Inflammatory macrophage (primary cell): ENCODE results near the gene RBM22.

Experiments
- DNase-seq, 2 donors: peaks; one replicate each; pipeline ENCODE4 v3.0.0-alpha.2; 2020 to 2022

Gene RBM22

DNA sequence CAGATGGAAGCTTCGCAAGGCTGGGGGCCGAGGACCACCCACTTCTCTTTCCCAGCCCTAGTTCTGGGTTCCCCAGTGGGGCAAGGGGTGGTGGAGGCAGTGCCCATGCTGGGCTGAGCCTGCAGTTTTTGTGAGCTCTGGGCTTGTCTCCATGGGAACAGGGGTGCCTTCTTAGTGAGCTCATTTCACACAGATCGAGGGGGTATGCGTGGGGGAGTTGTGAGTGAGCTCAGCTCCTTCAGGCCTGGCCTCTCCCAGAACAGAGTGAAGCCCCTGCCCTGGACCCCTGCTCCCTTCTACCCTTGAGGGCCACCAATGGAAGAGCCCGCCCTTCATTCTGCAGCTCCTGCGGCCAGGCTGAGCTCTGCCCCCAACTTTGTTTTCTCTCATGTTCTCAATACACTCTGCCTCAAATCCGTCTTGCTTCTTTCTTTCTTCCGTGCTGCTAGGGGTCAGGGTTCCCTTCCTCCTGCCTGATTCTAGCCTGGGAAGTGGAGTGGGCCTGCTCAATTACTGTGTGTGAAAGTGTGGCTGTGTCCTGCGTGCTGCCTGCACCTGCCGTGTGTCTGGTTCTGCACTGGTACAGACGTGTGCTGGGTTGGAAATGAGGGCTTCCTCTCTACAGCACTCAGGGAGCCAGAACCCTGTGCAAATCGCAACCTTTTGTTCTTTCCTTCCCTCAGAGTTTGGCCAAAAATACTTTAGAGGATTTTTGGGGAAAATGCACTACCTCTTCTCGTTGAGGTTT is 48.8 kb downstream of the RBM22 start:
- no peak for DNase-seq

DNA sequence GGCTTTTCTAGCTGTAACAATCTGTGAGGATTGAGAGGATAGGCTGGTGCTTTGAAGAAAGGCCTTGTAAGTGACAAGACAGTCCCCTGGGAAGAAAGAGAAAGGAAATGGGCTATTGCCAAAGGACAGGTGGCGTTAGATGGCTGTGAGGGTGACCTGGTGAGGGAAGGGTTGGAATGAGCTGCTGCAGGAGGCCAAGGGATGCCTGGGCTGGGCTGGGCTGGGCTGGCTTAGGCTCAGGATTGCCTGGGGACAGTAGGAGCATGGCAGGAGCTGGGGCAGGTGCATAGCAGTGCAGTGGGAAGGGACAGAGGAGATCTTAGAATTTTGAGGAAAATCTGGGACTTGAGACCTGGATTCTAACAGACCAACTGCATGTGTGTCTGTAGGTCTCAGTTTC is 49.5 kb downstream of the RBM22 start:
- no peak for DNase-seq

DNA sequence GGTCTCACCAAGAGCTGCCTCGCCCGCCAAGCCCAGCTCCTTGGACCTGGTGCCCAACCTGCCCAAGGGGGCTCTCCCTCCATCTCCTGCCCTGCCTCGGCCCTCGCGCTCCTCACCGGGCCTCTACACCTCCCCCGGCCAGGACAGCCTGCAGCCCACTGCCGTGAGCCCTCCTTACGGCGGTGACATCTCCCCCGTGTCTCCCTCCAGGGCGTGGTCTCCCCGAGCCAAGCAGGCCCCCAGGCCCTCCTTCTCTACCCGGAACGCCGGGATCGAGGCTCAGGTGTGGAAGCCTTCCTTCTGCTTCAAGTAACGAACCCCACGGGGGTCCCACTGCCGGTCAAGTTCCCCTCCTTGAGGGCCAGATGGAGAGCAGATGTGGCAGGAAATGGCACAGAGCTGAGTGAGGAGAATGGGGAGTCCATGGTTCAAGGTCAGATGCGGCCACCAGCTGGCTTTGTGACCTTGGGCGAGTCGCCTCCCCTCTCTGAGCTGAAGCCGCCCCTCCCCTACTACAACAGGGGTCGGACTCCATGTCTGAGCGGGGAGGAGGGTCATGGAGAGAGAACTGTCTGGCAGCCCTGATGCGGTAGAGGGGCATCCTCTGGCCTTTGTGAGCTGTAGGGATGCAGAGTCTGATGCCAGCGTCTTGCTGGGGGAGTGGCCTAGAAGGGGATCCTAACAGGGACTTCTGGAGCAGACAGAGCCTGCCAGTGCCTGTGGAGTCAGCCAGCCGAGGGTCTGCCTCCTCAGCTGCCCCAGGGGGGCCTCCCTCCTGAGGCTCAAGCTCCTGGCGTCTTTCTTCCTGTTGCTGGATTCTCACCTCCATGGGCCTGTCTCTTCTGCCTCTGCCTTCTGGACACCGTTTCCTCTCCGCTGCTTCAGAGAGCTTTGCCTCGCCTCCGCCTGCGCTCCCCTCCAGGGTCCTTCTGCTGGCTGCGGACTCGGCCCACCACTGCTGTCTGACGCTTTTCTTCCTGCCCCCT is 50.5 kb downstream of the RBM22 start:
- DNase-seq: no peak

DNA sequence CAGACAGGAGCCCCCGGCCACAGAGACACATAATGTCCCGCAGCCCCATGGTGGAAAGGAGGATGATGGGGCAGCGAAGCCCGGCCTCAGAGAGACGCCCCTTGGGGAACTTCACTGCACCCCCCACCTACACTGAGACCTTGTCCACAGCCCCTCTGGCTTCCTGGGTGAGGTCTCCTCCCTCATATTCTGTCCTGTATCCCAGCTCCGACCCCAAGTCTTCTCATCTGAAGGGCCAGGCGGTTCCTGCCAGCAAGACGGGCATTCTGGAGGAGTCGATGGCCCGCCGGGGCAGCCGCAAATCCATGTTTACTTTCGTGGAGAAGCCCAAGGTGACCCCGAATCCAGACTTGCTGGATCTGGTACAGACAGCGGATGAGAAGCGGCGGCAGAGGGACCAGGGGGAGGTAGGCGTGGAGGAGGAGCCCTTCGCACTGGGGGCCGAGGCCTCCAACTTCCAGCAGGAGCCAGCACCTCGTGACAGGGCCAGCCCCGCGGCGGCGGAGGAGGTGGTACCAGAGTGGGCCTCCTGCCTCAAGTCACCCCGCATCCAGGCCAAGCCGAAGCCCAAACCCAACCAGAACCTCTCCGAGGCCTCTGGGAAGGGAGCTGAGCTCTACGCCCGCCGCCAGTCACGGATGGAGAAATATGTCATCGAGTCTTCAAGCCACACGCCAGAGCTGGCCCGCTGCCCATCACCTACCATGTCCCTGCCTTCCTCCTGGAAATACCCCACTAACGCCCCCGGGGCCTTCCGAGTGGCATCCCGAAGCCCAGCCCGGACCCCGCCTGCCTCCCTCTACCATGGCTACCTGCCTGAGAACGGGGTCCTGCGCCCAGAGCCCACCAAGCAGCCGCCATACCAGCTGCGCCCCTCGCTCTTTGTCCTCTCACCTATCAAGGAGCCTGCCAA is 51.5 kb downstream of the RBM22 start:
- DNase-seq: no peak

DNA sequence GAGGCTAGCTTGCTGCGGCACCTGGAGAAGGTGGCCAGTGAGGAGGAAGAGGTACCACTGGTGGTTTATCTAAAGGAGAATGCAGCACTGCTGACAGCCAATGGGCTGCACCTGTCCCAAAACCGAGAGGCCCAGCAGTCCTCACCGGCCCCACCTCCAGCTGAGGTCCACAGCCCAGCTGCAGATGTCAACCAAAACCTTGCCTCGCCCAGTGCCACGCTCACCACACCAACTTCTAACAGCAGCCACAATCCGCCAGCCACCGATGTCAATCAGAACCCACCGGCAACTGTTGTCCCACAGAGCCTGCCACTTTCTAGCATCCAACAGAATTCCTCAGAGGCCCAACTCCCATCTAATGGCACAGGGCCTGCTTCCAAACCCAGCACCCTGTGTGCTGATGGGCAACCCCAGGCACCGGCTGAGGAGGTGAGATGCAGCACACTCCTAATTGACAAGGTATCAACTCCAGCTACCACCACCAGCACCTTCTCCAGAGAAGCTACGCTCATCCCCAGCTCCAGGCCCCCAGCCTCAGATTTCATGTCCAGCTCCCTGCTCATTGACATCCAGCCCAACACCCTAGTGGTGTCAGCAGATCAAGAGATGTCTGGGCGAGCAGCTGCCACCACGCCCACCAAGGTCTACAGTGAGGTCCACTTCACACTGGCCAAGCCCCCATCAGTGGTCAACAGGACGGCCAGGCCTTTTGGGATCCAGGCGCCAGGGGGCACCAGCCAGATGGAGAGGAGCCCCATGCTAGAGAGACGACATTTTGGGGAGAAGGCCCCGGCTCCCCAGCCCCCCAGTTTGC is 52.4 kb downstream of the RBM22 start:
- DNase-seq: no peak

DNA sequence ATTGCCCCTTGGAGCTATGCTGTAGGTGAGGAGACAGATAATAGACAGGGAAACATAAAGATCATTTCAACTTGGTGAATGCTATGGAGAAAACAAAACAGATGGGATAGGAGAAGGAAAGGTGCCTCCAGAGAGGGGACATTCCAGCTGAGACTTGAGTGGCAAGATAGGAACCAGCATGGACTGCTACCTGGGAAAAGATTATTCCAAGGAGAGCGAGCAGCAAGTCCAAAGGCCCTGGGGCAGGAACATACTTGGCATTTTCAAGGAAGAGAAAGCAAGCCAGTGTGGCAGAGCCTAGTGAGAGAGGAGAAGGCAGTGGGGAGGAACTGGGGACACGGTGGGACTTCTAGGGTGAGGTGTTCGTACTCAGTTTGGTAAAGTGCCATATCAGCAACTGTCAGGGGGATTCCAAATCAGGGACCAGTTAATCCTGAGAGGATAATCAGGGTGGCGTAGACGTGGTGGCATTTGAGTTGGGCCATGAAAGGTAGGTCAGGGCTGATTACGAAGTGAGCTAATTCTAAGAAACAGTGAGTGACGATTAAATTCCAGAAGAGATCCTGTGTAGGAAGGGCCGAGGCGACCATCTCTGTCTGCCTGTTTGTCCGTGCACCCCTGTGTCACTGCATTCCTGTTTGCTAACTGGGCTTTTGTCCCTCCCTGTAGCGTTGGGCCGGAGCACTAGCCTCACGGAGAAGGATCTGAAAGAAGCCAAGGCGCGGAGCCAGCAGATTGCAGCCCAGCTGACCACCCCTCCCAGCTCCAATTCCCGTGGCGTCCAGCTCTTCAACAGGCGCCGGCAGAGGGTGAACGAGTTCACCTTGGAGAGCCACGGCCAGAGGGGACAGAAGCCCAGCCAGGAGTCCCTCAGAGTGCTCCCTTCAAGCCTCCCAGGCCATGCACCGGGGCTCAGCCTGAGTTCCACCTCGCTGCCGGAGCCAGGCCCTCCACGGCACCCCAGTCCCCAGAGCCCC is 53.3 kb downstream of the RBM22 start:
- no peak for DNase-seq

DNA sequence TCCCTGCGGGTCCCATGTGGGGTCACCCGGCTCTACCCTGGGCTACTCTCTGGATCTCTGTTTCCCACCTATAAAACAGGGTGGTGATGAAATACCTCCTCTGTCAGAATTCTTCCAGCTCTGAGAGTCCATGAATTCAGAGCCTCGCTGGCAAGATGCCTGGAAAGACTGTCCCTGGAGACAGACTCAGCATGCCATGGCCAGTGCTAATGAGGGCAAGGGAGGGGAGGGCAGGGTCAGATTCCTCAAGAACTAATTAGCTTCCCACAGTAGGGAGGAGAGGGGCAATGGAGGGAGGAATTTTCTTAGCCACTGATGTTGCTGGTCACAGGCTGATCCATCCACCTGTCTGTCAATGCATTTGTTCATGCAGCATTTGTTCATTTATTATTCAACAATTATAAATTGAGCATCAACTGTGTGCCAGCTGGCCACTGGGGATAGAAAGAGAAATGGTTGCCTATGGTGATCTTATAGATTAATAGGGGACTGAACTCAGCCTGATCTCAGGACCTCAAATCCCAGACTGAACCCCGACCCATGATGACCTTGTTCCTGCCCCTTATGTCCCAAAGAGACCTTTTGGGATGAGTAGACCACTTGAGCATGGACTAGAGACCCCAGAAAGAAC is 55.7 kb downstream of the RBM22 start:
- DNase-seq: no peak

DNA sequence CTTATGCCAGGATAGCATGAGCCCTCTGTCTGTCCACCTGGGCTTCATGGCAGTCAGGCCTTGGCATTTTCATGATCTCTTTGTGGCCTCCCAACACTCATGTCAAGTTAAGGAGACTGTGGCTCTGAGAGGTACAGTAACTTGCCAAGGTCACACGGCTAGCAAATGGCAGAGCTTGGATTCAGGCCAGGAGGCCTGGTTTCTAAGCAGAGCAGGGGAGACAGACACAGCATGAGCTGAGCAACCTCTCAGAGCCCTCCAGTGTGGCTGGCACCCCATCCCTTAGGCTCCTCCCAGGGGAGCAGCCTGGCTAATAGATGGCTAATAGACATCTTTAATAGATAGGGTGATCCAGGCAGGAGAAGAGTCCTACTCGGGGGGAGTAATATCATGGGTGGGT is 56.3 kb downstream of the RBM22 start:
- no peak for DNase-seq

DNA sequence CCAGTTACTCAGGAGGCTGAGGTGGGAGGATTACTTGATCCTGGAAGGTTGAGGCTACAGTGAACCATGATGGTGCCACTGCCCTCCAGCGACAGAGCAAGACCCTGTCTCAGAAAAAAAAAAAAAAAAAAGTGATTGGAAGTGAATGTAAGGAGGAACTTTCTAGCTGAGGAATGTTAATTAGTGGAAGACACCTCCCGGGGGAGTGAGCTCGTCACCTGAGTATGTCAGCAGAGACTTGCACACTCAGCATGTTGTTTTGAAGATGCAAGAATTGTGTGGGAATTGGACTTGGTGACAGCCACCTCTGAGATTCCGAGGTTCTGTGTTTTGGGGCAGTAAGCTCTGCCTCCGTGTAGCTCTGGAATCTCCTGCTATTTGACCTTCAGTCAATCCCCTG is 56.8 kb downstream of the RBM22 start:
- no peak for DNase-seq

DNA sequence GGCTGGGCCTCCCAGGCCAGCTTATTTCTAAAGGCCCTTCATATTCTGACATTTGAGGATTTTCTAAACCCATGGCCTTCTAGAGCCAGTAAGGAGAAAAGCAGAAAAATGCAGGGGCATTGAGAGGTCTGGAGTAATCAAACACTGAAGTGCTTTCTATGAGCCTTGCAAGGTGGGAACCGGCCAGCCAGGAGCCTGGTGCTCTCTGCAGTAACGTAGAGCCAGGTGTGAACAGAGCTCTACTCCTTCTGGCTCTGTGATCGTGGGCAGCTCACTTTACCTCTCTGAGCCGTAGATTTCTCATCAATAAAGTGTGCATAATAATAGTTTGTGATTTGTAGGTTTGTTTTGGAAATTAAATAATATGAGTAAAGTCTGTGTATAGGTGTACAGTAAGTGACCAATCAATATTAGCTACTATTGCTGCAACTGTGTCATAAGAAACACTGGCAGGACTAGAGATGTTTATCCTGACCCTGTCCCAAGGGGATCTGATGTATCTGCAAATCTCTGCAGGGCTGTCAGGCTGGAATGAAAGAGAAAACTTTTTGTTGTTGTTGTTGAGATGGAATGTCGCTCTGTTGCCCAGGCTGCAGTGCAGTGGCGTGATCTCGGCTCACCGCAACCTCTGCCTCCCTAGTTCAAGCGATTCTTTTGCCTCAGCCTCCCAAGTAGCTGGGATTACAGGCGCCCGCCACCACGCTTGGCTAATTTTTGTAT is 57.7 kb downstream of the RBM22 start:
- no peak for DNase-seq

DNA sequence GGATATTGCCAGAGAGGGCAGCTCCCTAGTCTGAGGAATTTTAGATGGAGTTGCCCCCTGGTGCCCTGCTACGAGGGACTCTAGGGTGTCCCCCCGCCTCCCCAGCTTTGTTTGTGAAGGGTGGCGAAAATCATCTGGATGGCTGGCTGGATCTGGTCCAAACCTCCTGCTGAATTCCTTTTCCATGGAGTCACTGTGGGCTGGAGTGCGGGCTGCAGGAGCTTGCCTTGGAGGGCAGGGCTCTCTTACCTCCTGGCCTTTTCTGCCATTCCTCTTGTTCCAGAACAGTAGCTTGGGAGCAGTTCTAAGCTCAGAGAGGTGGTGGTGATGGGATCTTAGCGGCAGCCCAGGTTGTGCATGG is 58.3 kb downstream of the RBM22 start:
- DNase-seq: no peak

DNA sequence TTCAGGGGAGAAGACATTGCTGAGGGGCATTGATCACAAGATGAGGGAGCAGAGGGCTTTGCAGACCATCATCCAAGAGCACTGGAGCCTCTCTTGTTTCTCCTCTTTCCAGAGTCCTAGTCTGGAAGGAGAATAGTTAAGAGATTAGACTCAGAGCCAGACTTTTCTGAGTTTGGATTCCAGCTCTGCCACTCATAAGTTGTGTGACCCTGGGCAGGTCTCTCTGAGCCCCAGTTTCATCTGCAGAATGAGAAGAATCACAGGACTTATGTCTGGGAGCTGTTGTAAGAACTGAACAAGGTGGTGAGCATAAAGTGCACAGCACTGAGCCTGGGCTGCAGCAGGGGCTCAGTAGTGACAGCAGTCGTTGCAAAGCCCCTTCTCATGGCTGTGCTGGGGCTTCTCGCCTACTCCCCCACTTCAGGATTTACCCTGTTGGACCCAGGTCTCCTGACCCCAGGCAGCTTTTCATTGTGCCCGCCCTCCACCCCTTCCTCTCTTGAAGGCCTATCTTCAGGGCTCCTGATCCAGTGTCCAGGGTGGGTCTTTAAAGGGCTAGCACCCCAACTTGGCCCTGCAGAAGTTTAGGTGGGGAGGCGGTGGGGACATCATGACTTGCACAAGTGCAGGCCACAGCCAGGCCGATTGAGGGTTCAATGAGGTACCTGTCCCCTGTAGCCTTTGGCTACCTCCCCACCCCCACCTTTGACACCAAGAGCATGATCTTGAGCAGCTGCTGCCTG is 58.9 kb downstream of the RBM22 start:
- DNase-seq: no peak

DNA sequence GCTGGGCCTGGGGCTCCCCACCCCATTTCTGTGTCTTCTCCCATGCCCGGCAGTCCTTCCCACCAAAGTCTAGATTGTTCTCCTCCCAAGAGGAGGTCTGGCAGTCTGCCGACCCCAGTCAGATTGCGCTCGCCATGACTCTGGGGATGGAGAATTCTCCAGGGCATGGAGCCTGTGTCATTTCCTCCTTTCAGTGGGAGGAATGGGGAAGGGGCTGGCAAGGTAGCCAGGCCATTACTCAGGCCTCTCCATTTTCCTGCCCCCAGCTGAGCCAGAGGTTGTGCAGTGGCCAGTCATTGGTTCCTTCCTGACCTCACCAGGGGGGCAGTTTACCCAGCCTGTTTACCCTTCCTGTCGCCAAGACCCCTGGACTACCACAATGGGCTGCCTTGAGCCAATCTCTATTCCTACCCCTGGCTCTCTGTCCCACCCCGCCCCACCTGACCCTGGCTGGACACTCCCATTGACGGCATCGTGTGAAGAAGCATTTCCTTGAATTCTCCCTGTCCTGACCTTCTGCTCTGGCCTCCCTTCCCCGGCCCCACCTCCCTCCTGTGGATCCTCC is 59.8 kb downstream of the RBM22 start:
- DNase-seq: no peak
